H9 (cell line): ENCODE data around the gene UBE2E1. TPM values are rescaled to one million over a fixed set of nuclear protein-coding genes. Genes with fewer than 3 reads are reported as not detected.

Experiments
- DNase-seq: peaks from one replicate; pipeline ENCODE4 v3.0.0-alpha.2; 2017
- H2AFZ ChIP-seq: one replicate; pipeline ENCODE4 v1.6.1; 2013; ENCODE audit warnings: mild to moderate bottlenecking, low read length, control low read depth, moderate library complexity
- H2AK5ac ChIP-seq: 2 replicates; pipeline ENCODE4 v1.6.1; 2013; ENCODE audit warnings: low read length, control low read depth, mixed read lengths; ENCODE audit not compliant: insufficient read length
- H2BK120ac ChIP-seq: one replicate; pipeline ENCODE4 v1.6.1; 2013; ENCODE audit warnings: low read depth, mild to moderate bottlenecking, low read length, control low read depth, inconsistent platforms; ENCODE audit not compliant: poor library complexity, severe bottlenecking
- H2BK12ac ChIP-seq: 2 replicates; pipeline ENCODE4 v1.6.1; 2013; ENCODE audit warnings: low read length, control low read depth, mixed read lengths, low read depth; ENCODE audit not compliant: insufficient read length
- H2BK15ac ChIP-seq: 2 replicates; pipeline ENCODE4 v1.6.1; 2013; ENCODE audit warnings: low read depth, low read length, control low read depth
- H2BK20ac ChIP-seq: one replicate; pipeline ENCODE4 v1.6.1; 2013; ENCODE audit warnings: low read depth, mild to moderate bottlenecking, low read length, control low read depth, inconsistent platforms; ENCODE audit not compliant: poor library complexity, severe bottlenecking
- H2BK5ac ChIP-seq: 2 replicates; pipeline ENCODE4 v1.6.1; 2013; ENCODE audit warnings: low read length, control low read depth, mixed read lengths; ENCODE audit not compliant: insufficient read length
- H3K14ac ChIP-seq: 2 replicates; pipeline ENCODE4 v1.6.1; 2013; ENCODE audit warnings: low read length, control low read depth; ENCODE audit not compliant: insufficient read depth
- H3K18ac ChIP-seq: 2 replicates; pipeline ENCODE4 v1.6.1; 2013; ENCODE audit warnings: low read depth, mild to moderate bottlenecking, mixed read lengths, low read length, control low read depth; ENCODE audit not compliant: insufficient read length
- H3K23ac ChIP-seq: 2 replicates; pipeline ENCODE4 v1.6.1; 2013; ENCODE audit warnings: low read length, control low read depth, mixed read lengths, low read depth; ENCODE audit not compliant: insufficient read length
- H3K23me2 ChIP-seq: 2 replicates; pipeline ENCODE4 v1.6.1; 2013; ENCODE audit warnings: low read depth, mild to moderate bottlenecking, mixed read lengths, low read length, control low read depth; ENCODE audit not compliant: insufficient read length, poor library complexity, severe bottlenecking
- H3K27ac ChIP-seq: 2 replicates; pipeline ENCODE4 v1.5.1; 2013; ENCODE audit warnings: low read length, control low read depth, mixed read lengths, low read depth; ENCODE audit not compliant: insufficient read length
- H3K27me3 ChIP-seq: 2 replicates; pipeline ENCODE4 v1.6.1; 2013; ENCODE audit warnings: low read length, control low read depth, inconsistent platforms; ENCODE audit not compliant: insufficient read depth
- H3K4ac ChIP-seq: 2 replicates; pipeline ENCODE4 v1.6.1; 2013; ENCODE audit warnings: low read depth, mild to moderate bottlenecking, control low read depth, inconsistent platforms, low read length, moderate library complexity
- H3K4me1 ChIP-seq: 2 replicates; pipeline ENCODE4 v1.6.1; 2013; ENCODE audit warnings: low read length, control low read depth, inconsistent platforms; ENCODE audit not compliant: insufficient read depth
- H3K4me2 ChIP-seq: 2 replicates; pipeline ENCODE4 v1.6.1; 2013; ENCODE audit warnings: low read length, control low read depth, mixed read lengths; ENCODE audit not compliant: insufficient read length, insufficient read depth
- H3K56ac ChIP-seq: 2 replicates; pipeline ENCODE4 v1.6.1; 2013; ENCODE audit warnings: low read depth, mild to moderate bottlenecking, mixed read lengths, low read length, control low read depth; ENCODE audit not compliant: insufficient read length
- H3K79me1 ChIP-seq: 2 replicates; pipeline ENCODE4 v1.6.1; 2013; ENCODE audit warnings: low read depth, mild to moderate bottlenecking, moderate library complexity, low read length, control low read depth, inconsistent platforms; ENCODE audit not compliant: insufficient read depth, poor library complexity, severe bottlenecking
- H3K79me2 ChIP-seq: 2 replicates; pipeline ENCODE4 v1.6.1; 2013; ENCODE audit warnings: low read length, control low read depth, inconsistent platforms; ENCODE audit not compliant: insufficient read depth
- H3K9ac ChIP-seq: 2 replicates; pipeline ENCODE4 v1.6.1; 2013; ENCODE audit warnings: low read length, control low read depth, mixed read lengths; ENCODE audit not compliant: insufficient read length; ENCODE audit errors: extremely low read depth
- H3K9me3 ChIP-seq: one replicate; pipeline ENCODE4 v1.6.1; 2013; ENCODE audit warnings: low read depth, low read length, inconsistent platforms; ENCODE audit not compliant: control insufficient read depth
- H3T11ph ChIP-seq: one replicate; pipeline ENCODE4 v1.6.1; 2013; ENCODE audit warnings: mild to moderate bottlenecking, low read length, control low read depth, inconsistent platforms
- H4K20me1 ChIP-seq: one replicate; pipeline ENCODE4 v1.6.1; 2013; ENCODE audit not compliant: control insufficient read depth, insufficient read length, insufficient read depth
- H4K5ac ChIP-seq: 2 replicates; pipeline ENCODE4 v1.6.1; 2013; ENCODE audit warnings: low read depth, mild to moderate bottlenecking, mixed read lengths, low read length, control low read depth; ENCODE audit not compliant: insufficient read length
- H4K8ac ChIP-seq: replicated peaks from 2 replicates; pipeline ENCODE4 v1.6.1; 2013; ENCODE audit warnings: low read length, control low read depth, mixed read lengths, low read depth; ENCODE audit not compliant: insufficient read length
- H4K91ac ChIP-seq: 2 replicates; pipeline ENCODE4 v1.6.1; 2013; ENCODE audit warnings: low read depth, mild to moderate bottlenecking, moderate library complexity, mixed read lengths, low read length, control low read depth; ENCODE audit not compliant: insufficient read length
- H3K27ac Mint-ChIP-seq, 3 experiments: 2 replicates in 2 of 3; 3 replicates in 1 of 3; pipeline ENCODE4 v1.8.0; 2020 to 2021; ENCODE audit warnings: mixed read lengths in 3 of 3, mild to moderate bottlenecking in 1 of 3, moderate library complexity in 1 of 3
- H3K27me3 Mint-ChIP-seq: 2 replicates; pipeline ENCODE4 v1.8.0; 2021; ENCODE audit warnings: low read depth, mild to moderate bottlenecking, moderate library complexity, mixed read lengths
- H3K36me3 Mint-ChIP-seq, 3 experiments: 2 replicates in 2 of 3; 3 replicates in 1 of 3; pipeline ENCODE4 v1.8.0; 2020 to 2021; ENCODE audit warnings: low read depth in 3 of 3, mixed read lengths in 3 of 3; ENCODE audit not compliant: insufficient read depth in 1 of 3
- H3K4me1 Mint-ChIP-seq, 2 experiments: 2 replicates each; pipeline ENCODE4 v1.8.0; 2020; ENCODE audit warnings: mixed read lengths in 2 of 2
- H3K4me3 Mint-ChIP-seq, 2 experiments: 2 replicates in 1 of 2; 3 replicates in 1 of 2; pipeline ENCODE4 v1.8.0; 2020 to 2021; ENCODE audit warnings: mild to moderate bottlenecking in 2 of 2, mixed read lengths in 2 of 2, moderate library complexity in 1 of 2
- H3K9me3 Mint-ChIP-seq, 2 experiments: 2 replicates in 1 of 2; 3 replicates in 1 of 2; pipeline ENCODE4 v1.8.0; 2020; ENCODE audit warnings: mild to moderate bottlenecking in 2 of 2, mixed read lengths in 2 of 2, moderate library complexity in 1 of 2
- CTCF ChIP-seq: fragments of 200-600 bp; sonication (generic); conservative IDR thresholded peaks from 3 replicates; pipeline ENCODE4 v1.8.0; 2021; ENCODE audit warnings: antibody characterized with exemption, mild to moderate bottlenecking
- WGBS: extraction: QIAGEN DNeasy Blood & Tissue Kit; methylation state at CpG from one replicate; pipeline ENCODE4 v1.1.7; 2013; ENCODE audit warnings: missing lambda C conversion rate, low lambda C conversion rate, mixed read lengths; ENCODE audit not compliant: insufficient read length; ENCODE audit errors: extremely low coverage; 5-methylcytosine and 5-hydroxymethylcytosine counted together
- total RNA-seq: library from RNA; stranded (reverse); gene quantifications from 2 replicates; pipeline ENCODE4 v1.2.1, GENCODE V29; 2021

Gene UBE2E1
- total RNA-seq, 1 experiment from 2014 or later: 142 TPM

- no peak overlapping the region for H3K27ac ChIP-seq
- Mint-ChIP-seq H3K4me3 (no peak overlapping the region), H3K4me1 (peaks cover 11 to 12% of the 10 kb centered on the region in 2 experiments), H3K27me3 (no peaks in the 10 kb centered on the region), H3K9me3 (no peaks in the 10 kb centered on the region), H3K27ac (no peak overlapping the region), H3K36me3 (0 out of 7 replicates have a peak, but pooled peaks cover 0 to under 1% (median 0%) of the 10 kb centered on the region in 3 experiments)
- no peak overlapping the region for H2BK5ac ChIP-seq
- H3K23me2 ChIP-seq: no peaks in the 10 kb centered on the region
- WGBS: no CpG with 5 or more reads among the region's 3 CpGs
- H4K8ac ChIP-seq: no peak overlapping the region
- H2AFZ ChIP-seq: no peak overlapping the region
- H4K20me1 ChIP-seq: no peaks in the 10 kb centered on the region
- TF ChIP-seq CTCF: peak; percentile 23; the same call in 2 of the 3 replicates
- no peak overlapping the region for H3K14ac ChIP-seq
- H2BK20ac ChIP-seq: no peak overlapping the region
- no peaks in the 10 kb centered on the region; the same call in 1 of the 2 replicates for H3K4me1 ChIP-seq
- no peaks in the 10 kb centered on the region for H3K27me3 ChIP-seq
- no peaks in the 10 kb centered on the region for H3K79me2 ChIP-seq
- no peak overlapping the region for H2BK120ac ChIP-seq
- no peak for DNase-seq
- no peaks in the 10 kb centered on the region for H3K9me3 ChIP-seq
- no peak overlapping the region for H2BK15ac ChIP-seq
- H3K4ac ChIP-seq: no peak overlapping the region
- H2BK12ac ChIP-seq: no peak overlapping the region
- H3K79me1 ChIP-seq: no peaks in the 10 kb centered on the region
- H3K9ac ChIP-seq: no peak overlapping the region
- no peak overlapping the region for H3T11ph ChIP-seq
- H3K23ac ChIP-seq: no peak overlapping the region
- no peak overlapping the region for H4K5ac ChIP-seq
- H3K4me2 ChIP-seq: no peak overlapping the region
- H2AK5ac ChIP-seq: no peak overlapping the region
- no peak overlapping the region for H3K18ac ChIP-seq
- no peak overlapping the region for H4K91ac ChIP-seq
- no peak overlapping the region for H3K56ac ChIP-seq
Observed at GRCh38 chr3:23926736-23927135, 121.0 kb downstream of the UBE2E1 start.
